Measurements from ENCODE around the gene AMPH.
"Not testable (repeated sequence)": the region's sequence is repeated elsewhere in the genome, so short reads cannot be mapped to it uniquely, and the experiment has no call there.

AMPH gene

DNA sequence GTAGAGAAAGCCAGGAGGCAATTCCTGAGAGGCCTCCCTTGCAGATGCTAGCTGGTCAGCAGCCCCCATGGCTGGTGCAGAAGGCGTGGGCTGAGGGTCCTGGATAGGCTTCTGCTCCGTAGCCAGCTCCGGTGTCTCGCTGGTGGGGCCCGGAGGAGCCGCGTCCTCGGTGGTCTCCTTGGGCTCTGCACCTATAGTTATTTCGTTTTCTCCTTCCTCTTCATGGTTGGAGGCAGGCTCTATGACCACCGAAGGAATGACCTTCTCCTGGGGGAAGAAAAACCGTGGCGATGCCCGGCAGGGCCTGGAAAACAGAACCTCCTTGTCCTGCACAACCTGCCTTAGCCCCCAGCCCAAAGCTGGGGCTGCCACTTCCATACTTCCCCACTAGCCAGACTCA, 239.4 kb downstream of the AMPH start:
- DNase-seq = no peak

- DNase-seq = no peak
Observed at GRCh38 chr7:38385682-38386081, 245.5 kb downstream of the AMPH start.

DNA sequence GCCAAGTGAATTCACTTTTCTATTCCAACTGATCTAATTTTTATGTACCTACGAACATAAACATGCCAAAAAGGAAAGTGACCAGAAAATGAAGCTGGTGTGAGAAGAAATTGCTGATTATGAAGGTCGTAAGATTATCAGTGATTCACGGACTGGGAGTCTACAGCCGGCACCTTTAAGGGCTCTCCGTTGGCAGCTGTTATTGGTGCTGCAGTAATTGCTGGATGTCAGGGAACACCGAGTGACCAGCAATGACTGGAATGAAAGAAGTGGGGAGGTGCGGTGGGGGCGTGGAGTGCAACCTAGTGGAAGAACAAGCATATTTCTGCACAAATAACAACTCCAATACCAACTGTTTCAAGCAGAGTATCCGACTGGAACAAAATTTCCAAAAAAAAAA, 247.9 kb downstream of the AMPH start:
- no peak for DNase-seq

DNA sequence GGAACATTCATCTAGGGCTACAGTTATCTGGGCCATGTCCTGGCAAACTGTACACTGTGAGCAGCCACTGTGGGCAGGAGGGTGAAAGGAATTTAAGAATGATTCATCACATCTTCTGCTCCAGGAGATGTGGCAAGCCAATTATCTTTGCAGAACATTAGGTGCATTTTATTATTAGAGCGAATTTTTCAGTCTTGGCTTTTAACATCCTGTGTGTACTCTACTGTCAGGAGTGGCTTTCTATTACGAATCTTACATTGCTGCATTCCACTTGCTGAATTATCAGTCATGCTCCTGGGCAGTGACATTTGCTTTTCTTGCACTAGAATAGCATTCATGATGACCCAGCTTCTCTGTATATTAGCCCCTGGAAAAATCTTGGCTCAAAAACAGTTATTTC, 248.5 kb downstream of the AMPH start:
- no peak for DNase-seq

- DNase-seq = no peak
Observed at GRCh38 chr7:38375453-38375852, 255.7 kb downstream of the AMPH start.

DNA sequence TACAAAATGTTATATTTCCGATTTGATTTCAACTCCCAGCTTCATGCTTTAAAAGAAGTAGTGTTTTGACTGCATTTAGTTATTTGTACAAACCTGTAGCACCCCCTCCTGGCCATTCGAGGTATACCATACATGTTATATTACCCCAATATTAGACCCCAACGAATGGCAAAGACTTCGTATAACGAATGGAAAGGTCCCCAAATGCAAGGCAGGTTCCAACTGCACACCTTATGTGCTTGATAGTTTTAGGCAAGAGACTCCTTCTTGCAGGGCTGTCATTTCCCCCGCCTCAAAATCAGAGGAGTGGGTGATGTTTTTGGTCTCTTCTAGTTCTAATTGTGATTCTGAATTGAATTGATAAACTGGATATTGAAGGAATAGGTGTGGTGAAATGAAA, 256.7 kb downstream of the AMPH start:
- peak; percentile 12 for DNase-seq

GRCh38 chr7:38373155-38373554, 258.0 kb downstream of the AMPH start:
- no peak for DNase-seq

- DNase-seq = no peak
Observed at GRCh38 chr7:38372290-38372689, 258.9 kb downstream of the AMPH start.

DNA sequence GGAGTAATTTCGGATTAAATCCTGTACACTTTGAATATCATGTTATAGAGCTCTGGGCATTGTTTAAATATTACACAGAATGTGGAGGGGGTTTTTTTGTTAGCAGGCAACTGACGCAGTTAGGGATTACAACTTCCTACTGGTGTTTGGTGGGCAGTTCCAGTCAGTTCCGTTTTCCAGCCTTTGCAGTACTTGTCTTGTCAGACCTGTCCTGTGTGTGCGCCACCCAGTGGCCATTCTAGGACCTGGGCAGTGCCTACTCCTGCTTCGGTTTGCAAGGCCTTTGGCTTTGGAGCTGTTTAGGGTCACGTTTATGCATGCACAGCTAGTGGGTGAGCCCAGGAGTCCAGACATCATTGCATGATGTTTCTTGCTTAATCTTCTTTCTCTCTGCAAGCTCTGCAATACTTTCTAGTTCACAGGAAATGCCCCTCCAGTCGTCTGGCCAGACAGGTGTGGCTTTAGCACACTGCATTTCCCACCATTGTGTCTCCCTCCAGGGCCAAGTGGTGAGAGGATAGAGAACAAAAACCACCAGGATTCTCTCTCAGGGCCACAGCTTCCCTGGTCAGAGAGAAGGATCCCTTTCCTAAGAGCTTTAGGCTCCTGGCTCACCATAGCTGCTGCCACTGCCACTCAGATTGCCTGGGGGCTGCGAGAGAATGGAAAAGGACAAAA, 261.2 kb downstream of the AMPH start:
- peak; percentile 61 for DNase-seq

- DNase-seq = peak; percentile 56
Observed at GRCh38 chr7:38368191-38368605, 263.0 kb downstream of the AMPH start.

DNA sequence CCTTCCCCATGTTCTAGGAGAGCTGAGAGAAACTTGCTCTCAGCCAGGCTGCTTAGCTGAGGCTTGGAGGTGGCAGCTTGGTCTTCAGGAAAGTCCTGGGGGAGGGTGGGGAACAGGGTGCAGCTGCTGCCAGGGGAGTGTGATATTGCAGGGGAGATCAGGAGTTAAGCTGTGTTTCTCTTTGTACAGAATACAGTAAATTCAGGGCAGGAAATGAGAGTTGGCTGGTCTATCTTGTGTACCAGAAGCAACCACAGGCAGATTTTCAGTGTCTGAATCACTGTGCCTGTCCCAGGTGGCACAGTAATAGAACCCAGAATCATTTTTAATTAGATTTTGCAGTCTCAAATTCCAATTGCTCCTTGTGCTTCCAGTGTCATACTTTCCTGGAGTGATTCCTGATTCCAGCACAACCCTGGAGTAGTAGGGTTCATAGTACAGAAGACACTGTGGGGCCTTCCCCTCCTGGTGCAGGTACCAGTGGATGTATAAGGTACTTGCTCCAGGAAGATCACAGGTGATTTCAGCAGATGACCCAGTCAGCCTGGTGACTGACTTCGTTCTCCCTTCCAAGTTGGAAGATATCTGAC, 263.8 kb downstream of the AMPH start:
- DNase-seq = no peak

- not testable (repeated sequence) for DNase-seq
Observed at GRCh38 chr7:38363379-38363778, 267.8 kb downstream of the AMPH start.

DNA sequence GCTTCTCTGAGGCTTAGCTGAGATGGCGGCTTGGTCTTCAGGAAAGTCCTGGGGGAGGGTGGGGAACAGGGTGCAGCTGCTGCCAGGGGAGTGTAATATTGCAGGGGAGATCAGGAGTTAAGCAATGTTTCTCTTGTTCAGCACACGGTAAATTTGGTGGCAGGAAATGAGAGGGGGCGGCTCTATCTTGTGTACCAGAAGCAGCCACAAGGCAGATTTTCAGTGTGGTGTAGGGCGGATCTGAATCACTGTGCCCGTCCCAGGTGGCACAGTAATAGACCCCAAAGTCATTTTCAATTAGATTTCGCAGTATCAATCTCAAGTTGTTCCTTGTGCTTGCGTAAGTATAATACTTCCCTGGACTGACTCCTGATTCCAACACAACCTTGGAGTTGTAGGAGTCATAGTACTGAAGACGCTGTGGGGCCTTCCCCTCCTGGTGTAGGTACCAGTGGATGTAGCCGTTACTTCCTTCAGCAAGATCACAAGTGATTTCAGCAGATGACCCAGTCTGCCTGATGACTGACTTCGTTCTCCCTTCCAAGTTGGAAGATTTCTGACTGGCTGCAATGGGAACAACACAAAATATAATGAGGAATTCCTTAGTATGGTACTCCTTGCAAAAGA, 268.4 kb downstream of the AMPH start:
- DNase-seq = not testable (repeated sequence)

DNA sequence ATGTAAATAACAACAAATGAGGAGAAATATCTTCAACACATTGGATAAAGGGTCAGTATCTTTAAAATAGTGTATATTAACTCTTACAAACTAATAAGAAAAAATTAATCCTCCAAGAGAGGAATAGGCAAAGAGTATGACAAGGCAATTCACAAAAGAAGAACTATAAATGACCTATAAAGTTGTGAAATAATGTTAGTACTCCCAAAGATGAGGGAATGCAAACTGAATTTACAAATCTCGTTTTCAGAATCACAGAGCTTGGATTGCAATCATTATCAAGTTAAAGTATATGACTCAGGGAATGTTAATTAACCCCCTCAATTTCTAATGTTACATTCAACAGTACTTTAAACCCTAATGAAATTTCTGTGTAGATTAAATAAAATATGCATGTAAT, 270.4 kb downstream of the AMPH start:
- no peak for DNase-seq

- not testable (repeated sequence) for DNase-seq
Observed at GRCh38 chr7:38359071-38359601, 272.0 kb downstream of the AMPH start.

- DNase-seq = not testable (repeated sequence)
Observed at GRCh38 chr7:38358273-38358831, 272.8 kb downstream of the AMPH start.

GRCh38 chr7:38354271-38354851, 276.8 kb downstream of the AMPH start:
- DNase-seq = peak; percentile 12

DNA sequence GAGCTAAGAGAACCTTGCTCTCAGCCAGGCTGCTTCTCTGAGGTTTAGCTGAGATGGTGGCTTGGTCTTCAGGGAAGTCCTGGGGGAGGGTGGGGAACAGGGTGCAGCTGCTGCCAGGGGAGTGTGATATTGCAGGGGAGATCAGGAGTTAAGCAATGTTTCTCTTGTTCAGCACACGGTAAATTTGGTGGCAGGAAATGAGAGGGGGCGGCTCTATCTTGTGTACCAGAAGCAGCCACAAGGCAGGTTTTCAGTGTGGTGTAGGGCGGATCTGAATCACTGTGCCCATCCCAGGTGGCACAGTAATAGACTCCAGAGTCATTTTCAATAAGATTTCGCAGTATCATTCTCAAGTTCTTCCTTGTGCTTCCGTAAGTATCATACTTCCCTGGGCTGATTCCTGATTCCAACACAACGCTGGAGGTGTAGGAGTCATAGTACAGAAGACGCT, 277.7 kb downstream of the AMPH start:
- not testable (repeated sequence) for DNase-seq

DNA sequence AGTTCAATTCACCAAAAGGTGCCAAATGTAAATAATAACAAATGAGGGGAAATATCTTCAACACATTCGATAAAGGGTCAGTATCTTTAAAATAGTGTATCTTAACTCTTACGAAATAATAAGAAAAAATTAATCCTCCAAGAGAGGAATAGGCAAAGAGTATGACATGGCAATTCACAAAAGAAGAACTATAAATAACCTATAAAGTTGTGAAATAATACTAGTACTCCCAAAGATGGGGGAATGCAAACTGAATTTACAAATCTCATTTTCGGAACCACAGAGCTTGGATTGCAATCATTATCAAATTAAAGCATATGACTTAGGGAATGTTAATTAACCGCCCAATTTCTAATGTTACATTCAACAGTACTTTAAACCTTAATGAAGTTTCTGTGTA, 279.6 kb downstream of the AMPH start:
- DNase-seq = no peak

DNA sequence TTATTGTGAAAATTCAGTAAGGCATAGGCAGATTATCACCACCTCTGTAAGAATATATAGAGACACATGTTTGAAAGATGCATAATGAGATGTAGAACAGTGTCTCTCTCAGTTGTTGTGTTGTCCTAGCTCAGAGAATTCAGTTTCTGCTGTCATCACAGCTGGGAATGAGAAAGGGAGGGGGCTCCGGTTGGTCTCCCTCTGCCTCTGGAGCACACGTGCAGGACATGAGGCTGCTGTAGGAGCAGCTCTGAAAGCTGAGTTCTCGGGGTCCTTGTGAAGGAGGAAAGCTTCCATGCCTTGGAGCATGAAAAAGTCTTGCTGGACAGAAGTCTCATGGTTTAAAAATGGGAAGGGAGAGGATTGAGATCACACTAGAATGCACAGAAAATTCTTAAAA, 280.4 kb downstream of the AMPH start:
- DNase-seq = not testable (repeated sequence)

DNA sequence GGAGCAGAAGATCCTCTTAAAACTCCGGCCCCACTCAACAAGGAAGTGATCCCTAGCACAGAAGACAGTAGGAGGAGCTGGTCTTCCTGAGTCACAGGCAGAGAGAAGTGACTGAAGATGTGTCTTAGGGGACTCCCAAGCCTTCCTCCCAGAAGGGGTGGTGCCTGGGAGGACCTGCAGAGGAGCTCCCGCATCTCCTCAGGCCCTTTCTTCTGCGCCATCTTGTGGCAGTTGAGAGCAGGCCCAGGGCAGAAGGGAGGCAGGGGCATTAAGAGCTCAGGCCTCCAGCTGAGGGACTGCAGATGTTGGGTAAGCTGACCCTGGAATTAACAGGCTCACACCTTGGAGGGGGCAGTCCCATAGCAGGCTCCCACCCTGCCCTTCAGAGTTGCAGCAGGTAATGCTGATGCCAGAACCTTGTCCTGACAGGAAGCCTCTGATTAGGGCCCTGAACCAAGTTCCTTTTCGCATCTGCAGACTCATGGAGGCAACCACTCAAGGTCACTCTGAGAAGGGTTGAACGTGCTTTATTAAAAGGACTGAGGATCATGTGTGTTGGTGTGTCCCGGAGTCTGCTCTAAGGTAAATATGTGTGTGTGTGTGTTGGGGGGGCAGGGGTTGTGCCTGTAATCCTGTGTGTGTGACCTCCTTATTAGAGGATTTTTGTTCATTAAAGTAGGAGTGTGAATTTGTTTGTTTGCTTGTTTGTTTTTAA, 281.1 kb downstream of the AMPH start:
- DNase-seq = not testable (repeated sequence)

DNA sequence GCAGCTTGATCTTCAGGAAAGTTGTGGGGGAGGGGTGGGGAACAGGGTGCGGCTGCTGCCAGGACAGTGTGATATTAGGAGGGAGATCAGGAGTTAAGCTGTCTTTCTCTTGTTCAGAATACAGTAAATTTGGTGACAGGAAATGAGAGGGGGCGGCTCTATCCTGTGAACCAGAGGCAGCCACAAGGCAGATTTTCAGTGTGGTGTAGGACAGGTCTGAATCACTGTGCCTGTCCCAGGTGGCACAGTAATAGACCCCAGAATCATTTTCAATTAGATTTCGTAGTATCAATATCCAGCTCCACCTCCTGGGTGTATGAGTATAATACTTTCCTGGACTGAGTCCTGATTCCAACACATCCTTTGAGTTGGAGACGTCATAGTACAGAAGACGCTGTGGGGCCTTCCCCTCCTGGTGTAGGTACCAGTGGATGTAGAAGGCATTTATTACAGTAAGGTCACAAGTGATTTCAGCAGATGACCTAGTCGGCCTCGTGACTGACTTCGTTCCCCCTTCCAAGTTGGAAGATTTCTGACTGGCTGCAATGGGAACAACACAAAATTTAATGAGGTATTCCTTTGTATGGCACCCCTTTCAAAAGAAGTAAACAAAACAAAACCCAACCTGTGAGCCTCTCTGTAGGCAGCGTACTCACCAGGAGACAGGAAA, 281.9 kb downstream of the AMPH start:
- DNase-seq = not testable (repeated sequence)

Measured in NCI-H2171 treated with DMSO at 0.1 percent for 48 hours (cell line).